GM12874 (cell line): Measurements from ENCODE around the gene LHCGR.

Experiments used
- CTCF ChIP-seq: IDR thresholded peaks from 2 replicates; pipeline ENCODE4 v1.5.1; 2011; ENCODE audit warnings: low read depth, mild to moderate bottlenecking, control low read depth, low read length, moderate library complexity; ENCODE audit not compliant: insufficient read depth

Gene LHCGR

DNA sequence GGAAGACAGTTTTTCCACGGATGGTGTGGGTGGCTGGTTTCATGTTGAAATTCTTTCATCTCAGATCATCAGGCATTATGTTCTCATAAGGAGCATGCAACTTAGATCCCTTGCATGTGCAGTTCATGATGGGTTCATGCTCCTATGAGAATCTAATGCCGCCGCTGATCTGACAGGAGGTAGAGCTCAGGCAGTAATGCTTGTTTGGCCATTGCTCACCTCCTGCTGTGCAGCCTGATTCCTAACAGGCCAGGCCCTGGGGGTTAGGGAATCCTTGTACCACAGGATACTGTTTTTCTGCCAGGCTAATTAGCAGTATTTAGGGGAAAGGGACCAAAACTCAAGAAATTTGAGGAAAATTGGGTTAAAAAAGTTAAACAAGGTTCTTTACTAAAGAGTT is 5.3 kb upstream of the LHCGR start:
- no peak for TF ChIP-seq CTCF

GRCh38 chr2:48759682-48760081 is 4.2 kb upstream of the LHCGR start:
- no peak for TF ChIP-seq CTCF

DNA sequence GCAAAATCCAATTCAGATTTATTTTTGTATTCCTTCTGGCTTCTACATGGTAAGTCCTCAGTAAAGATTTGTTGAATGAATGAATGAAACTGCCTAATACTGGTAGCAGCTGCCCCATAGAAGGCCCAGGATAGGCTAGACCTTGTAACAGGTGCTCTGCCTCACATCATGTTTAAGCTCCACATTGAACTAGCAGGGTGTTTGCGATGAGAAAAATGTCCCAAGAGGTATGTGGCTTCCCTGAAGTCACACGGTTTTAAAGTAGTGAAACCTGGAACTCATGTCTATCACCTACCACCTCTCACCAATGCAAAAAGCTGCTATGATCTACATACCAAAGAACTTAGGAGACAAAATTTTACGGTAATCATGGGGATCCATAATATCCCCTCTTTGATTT is 765 bp upstream of the LHCGR start:
- TF ChIP-seq CTCF: no peak

- no peak for TF ChIP-seq CTCF
These were observed 650 bp downstream of the LHCGR start for GRCh38 chr2:48754874-48755273.

DNA sequence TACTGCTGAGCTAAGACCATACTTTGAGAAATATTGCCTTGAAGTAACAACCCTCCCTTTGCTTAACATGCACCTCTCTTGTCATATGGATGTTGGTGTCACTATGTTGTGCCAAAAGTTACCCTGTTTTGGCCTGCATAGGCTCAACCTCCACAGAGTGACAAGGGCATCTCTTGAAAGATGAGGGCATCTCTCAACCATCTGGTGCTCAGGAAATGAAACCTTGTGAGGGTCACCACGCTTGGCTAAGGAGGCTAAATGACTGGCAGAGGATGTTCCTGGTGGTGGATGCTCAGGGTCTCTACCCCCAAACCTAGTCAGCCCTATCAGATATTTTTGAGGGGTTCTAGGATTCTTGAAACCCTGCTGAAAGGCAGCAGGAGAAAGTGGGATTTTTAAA is 2.3 kb downstream of the LHCGR start:
- TF ChIP-seq CTCF: no peak

DNA sequence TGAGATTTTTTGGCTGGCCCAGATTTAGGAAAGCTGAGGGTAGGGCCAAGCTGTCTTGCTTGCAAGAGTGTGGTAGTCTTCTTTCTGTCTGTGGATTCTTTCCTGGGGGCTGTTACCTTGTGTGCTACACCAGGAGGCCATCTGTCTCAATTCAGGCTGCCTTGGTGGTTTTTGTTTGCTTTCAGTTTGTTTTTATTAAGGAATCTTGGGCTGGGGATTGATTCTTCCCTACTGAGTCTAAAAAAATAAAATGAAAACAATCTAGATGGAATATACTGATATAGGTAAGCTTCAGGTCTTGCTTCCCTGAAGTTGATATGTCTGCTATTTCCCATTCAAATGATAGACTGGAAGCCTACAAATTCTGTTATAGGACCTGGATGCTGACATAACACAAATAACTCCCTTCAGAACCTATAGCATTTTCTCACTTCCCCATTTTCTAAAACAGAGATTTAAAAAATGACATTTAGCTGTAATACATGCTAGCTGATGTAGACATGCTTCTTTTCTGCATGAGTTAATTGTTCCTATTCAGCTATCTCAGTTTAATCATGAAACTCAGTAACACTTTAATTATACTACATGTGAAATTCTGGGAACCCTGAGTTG is 5.3 kb downstream of the LHCGR start:
- TF ChIP-seq CTCF: no peak

GRCh38 chr2:48749291-48750127 is 6.0 kb downstream of the LHCGR start:
- no peak for TF ChIP-seq CTCF
